Measurements from ENCODE around the gene B3GNT3. TPM values are rescaled to one million over a fixed set of nuclear protein-coding genes. Genes with fewer than 3 reads are reported as not detected.
A peak's percentile ranks its signal among the peaks of the same experiment; 100 is the strongest.

The B3GNT3 gene
- total and polyA plus RNA-seq, 2 of the 8 experiments (the other 6 are each of a cell fraction or from before 2014, with no cell fraction given), result 1.5 TPM

GRCh38 chr19:17778251-17778967 lies 16.5 kb upstream of the B3GNT3 start:
- Histone ChIP-seq H3K27ac (ENCODE audit: low read depth, low read length) (no peak overlapping the region), H3K4me3 (ENCODE audit: extremely low read depth in 1 of 4, insufficient read depth in 2 of 4, low read depth in 3 of 4, low read length in 4 of 4) (peak overlapping the region; percentile 50 to 72 (median 66)), H3K27me3 (replicated peaks in 1 of 4; ENCODE audit: control insufficient read depth in 3 of 4, extremely low read depth in 1 of 4, insufficient read depth in 3 of 4, low read length in 3 of 4) (no peaks in the 10 kb centered on the region), H2BK15ac (ENCODE audit: low read length) (0 out of 2 replicates have a peak overlapping the region, but pooled peaks have one; percentile 81), H2AK5ac (ENCODE audit: low read depth, low read length) (no peak overlapping the region), H3K18ac (ENCODE audit: extremely low read depth, low read length) (peak overlapping the region; percentile 93), H4K8ac (ENCODE audit: extremely low read depth, insufficient read depth, low read length) (peak overlapping the region; percentile 77; the same call in 1 of the 2 replicates), H2AFZ (ENCODE audit: low read length) (peak overlapping the region; percentile 60; the same call in 1 of the 2 replicates), H2BK12ac (ENCODE audit: low read depth, low read length) (peak overlapping the region; percentile 60; the same call in 1 of the 2 replicates), H3K23me2 (ENCODE audit: low read depth, low read length) (peaks cover 9% of the 10 kb centered on the region), H3K14ac (ENCODE audit: insufficient read length) (no peak overlapping the region), H3K9ac (replicated peaks in 1 of 4; ENCODE audit: extremely low read depth in 1 of 4, low read depth in 3 of 4, low read length in 3 of 4) (peak overlapping the region in 2 of 4 experiments; percentile 28 to 34; a peak in 3 of 7 replicates), H3K4ac (replicated peaks; ENCODE audit: insufficient read length, low read depth, low read length) (no peak overlapping the region), H4K20me1 (replicated peaks in 1 of 2; ENCODE audit: control insufficient read depth in 1 of 2, insufficient read depth in 2 of 2, low read length in 2 of 2) (no peaks in the 10 kb centered on the region), H3K23ac (ENCODE audit: insufficient read length) (no peak overlapping the region), H3K4me1 (replicated peaks in 1 of 4; ENCODE audit: control insufficient read depth in 3 of 4, insufficient read depth in 4 of 4, low read length in 3 of 4) (peaks cover 0 to 9% (median 6%) of the 10 kb centered on the region in 4 experiments; a peak in 5 of 7 replicates), H2BK5ac (ENCODE audit: low read depth, low read length) (peak overlapping the region; percentile 52; the same call in 1 of the 2 replicates), H3K4me2 (ENCODE audit: insufficient read depth in 1 of 2, low read depth in 2 of 2, low read length in 2 of 2) (peak overlapping the region; percentile 95 to 98), H2BK20ac (ENCODE audit: low read length) (no peak overlapping the region), H3K79me2 (ENCODE audit: control insufficient read depth in 1 of 2, insufficient read depth in 2 of 2, low read length in 2 of 2) (no peaks in the 10 kb centered on the region), H3K79me1 (ENCODE audit: low read depth, low read length) (peaks cover 9% of the 10 kb centered on the region), H4K91ac (replicated peaks; ENCODE audit: insufficient read length, low read length) (no peak overlapping the region), H4K5ac (ENCODE audit: insufficient read length, low read depth, low read length) (no peak overlapping the region), H3K36me3 (ENCODE audit: control insufficient read depth in 2 of 4, insufficient read depth in 4 of 4, low read length in 3 of 4) (no peaks in the 10 kb centered on the region), H3K9me3 (ENCODE audit: insufficient read depth in 2 of 2, low read depth in 1 of 2, low read length in 1 of 2) (no peaks in the 10 kb centered on the region), H3K56ac (replicated peaks; ENCODE audit: insufficient read length, low read depth, low read length) (no peak overlapping the region), H2BK120ac (replicated peaks; ENCODE audit: low read depth, low read length) (no peak overlapping the region)
- DNase-seq (ENCODE audit: low read depth in 1 of 2, low spot score in 2 of 2), result peak; percentile 87 to 98
- POLR2A ChIA-PET (ENCODE audit: partially characterized antibody), result interaction anchor here (1.0 to 1.3 kb wide), 3 partner anchors 16 to 86 kb away, joined by 3 to 4 read pairs (median 3); no protein-coding TSS in a partner anchor
- WGBS, 2 experiments (ENCODE audit: extremely low coverage in 1 of 2, insufficient coverage in 1 of 2, insufficient read length in 1 of 2, insufficient replicate concordance in 2 of 2, low coverage in 1 of 2, low lambda C conversion rate in 2 of 2, missing lambda C conversion rate in 1 of 2), result 2% methylated on average over 22 of the region's 37 CpGs; no CpG with 5 or more reads in 1 of the 2 experiments
- FAIRE-seq, result no peak
- CTCF ChIA-PET (ENCODE audit: partially characterized antibody), result interaction anchor here (0.7 to 4.4 kb wide), 2 partner anchors 12 to 477 kb away, joined by 4 to 38 read pairs; a partner anchor contains a TSS
- peak; percentile 7 for TF ChIP-seq KDM4A (IDR thresholded peaks at IDR 0.05; ENCODE audit: low read depth, low read length, severe bottlenecking)
- TF ChIP-seq E2F6 (IDR thresholded peaks at IDR 0.05), result peak; percentile 44
- TF ChIP-seq CHD2 (IDR thresholded peaks at IDR 0.05; ENCODE audit: low read length), result no peak
- TF ChIP-seq, protein P1, sequence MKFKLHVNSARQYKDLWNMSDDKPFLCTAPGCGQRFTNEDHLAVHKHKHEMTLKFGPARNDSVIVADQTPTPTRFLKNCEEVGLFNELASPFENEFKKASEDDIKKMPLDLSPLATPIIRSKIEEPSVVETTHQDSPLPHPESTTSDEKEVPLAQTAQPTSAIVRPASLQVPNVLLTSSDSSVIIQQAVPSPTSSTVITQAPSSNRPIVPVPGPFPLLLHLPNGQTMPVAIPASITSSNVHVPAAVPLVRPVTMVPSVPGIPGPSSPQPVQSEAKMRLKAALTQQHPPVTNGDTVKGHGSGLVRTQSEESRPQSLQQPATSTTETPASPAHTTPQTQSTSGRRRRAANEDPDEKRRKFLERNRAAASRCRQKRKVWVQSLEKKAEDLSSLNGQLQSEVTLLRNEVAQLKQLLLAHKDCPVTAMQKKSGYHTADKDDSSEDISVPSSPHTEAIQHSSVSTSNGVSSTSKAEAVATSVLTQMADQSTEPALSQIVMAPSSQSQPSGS (IDR thresholded peaks at IDR 0.05; ENCODE audit: low read length), result no peak
- TF ChIP-seq BCL11A (IDR thresholded peaks at IDR 0.05; ENCODE audit: low read depth in 2 of 2, low read length in 2 of 2), result no peak
- TF ChIP-seq SIN3A (conservative IDR thresholded peaks at IDR 0.05 in 1 of 2, IDR thresholded peaks at IDR 0.05 in 1 of 2; ENCODE audit: low read depth in 1 of 2, low read length in 2 of 2), result 0 out of 4 replicates have a peak, but pooled peaks of 1 of the 2 experiments have one; percentile 28
- peak; percentile 45; the same call in 1 of the 2 replicates for TF ChIP-seq SP1 (IDR thresholded peaks at IDR 0.05; ENCODE audit: low read depth, low read length)
- TF ChIP-seq FOSL1 (IDR thresholded peaks at IDR 0.05; ENCODE audit: insufficient read depth, low read depth, low read length), result no peak
